ENCODE data around the gene WDR91. TPM values are rescaled to one million over a fixed set of nuclear protein-coding genes. Genes with fewer than 3 reads are reported as not detected.

The WDR91 gene
- total and polyA plus RNA-seq, 4 donors = 5.8 to 19.0 (median 9.2) TPM

- no peaks in the 10 kb centered on the region for H3K9me3 ChIP-seq (ENCODE audit: control insufficient read depth in 4 of 4, low read length in 3 of 4)
- no peak overlapping the region for H3K4me3 ChIP-seq (ENCODE audit: low read depth in 1 of 3, low read length in 3 of 3)
- WGBS = 95% methylated on average over 4 of the region's 4 CpGs
- no peak for TF ChIP-seq HNF4G (IDR thresholded peaks at IDR 0.05)
- no peak for TF ChIP-seq RAD21 (IDR thresholded peaks at IDR 0.05)
- no peak for DNase-seq (ENCODE audit: low spot score)
- H3K36me3 ChIP-seq (ENCODE audit: control insufficient read depth in 4 of 4, insufficient read depth in 3 of 4, low read depth in 1 of 4, low read length in 3 of 4) = peaks cover 19 to 68% (median 41%) of the 10 kb centered on the region in 4 donors
- H3K9ac ChIP-seq (ENCODE audit: low read depth in 1 of 2, low read length in 2 of 2) = no peak overlapping the region
- H3K4me1 ChIP-seq (ENCODE audit: control insufficient read depth in 4 of 4, insufficient read depth in 4 of 4, low read length in 3 of 4) = no peaks in the 10 kb centered on the region
- H3K27ac ChIP-seq (ENCODE audit: low read depth in 1 of 2, low read length in 2 of 2) = no peak overlapping the region
- H3K27me3 ChIP-seq (ENCODE audit: control insufficient read depth in 4 of 4, insufficient read depth in 4 of 4, low read length in 3 of 4) = no peaks in the 10 kb centered on the region
Measured at GRCh38 chr7:135195156-135195555, 16.2 kb downstream of the WDR91 start.

GRCh38 chr7:135194494-135195095 lies 16.7 kb downstream of the WDR91 start:
- Histone ChIP-seq H3K4me1 (ENCODE audit: control insufficient read depth in 4 of 4, insufficient read depth in 4 of 4, low read length in 3 of 4) (peaks cover 0 to 2% (median 1%) of the 10 kb centered on the region in 4 donors), H3K27me3 (ENCODE audit: control insufficient read depth in 4 of 4, insufficient read depth in 4 of 4, low read length in 3 of 4) (no peaks in the 10 kb centered on the region), H3K27ac (ENCODE audit: low read depth in 1 of 2, low read length in 2 of 2) (no peak overlapping the region), H3K9me3 (ENCODE audit: control insufficient read depth in 4 of 4, low read length in 3 of 4) (no peaks in the 10 kb centered on the region), H3K9ac (ENCODE audit: low read depth in 1 of 2, low read length in 2 of 2) (no peak overlapping the region), H3K4me3 (ENCODE audit: low read depth in 1 of 3, low read length in 3 of 3) (no peak overlapping the region), H3K36me3 (ENCODE audit: control insufficient read depth in 4 of 4, insufficient read depth in 3 of 4, low read depth in 1 of 4, low read length in 3 of 4) (peaks cover 19 to 66% (median 41%) of the 10 kb centered on the region in 4 donors)
- WGBS = 97% methylated on average over 12 of the region's 12 CpGs
- DNase-seq (ENCODE audit: low spot score) = no peak
- TF ChIP-seq SP1 (IDR thresholded peaks at IDR 0.05) (no peak), HNF4A (conservative IDR thresholded peaks at IDR 0.05) (no peak), FOXA1 (IDR thresholded peaks at IDR 0.05) (no peak), HNF4G (IDR thresholded peaks at IDR 0.05) (no peak), TAF1 (conservative IDR thresholded peaks at IDR 0.05) (no peak), JUND (IDR thresholded peaks at IDR 0.05) (no peak), REST (IDR thresholded peaks at IDR 0.05) (no peak), RXRA (IDR thresholded peaks at IDR 0.05) (no peak)

- Histone ChIP-seq H3K9me3 (ENCODE audit: control insufficient read depth in 4 of 4, low read length in 3 of 4) (no peaks in the 10 kb centered on the region), H3K9ac (ENCODE audit: low read depth in 1 of 2, low read length in 2 of 2) (no peak overlapping the region), H3K27me3 (ENCODE audit: control insufficient read depth in 4 of 4, insufficient read depth in 4 of 4, low read length in 3 of 4) (no peaks in the 10 kb centered on the region), H3K4me3 (ENCODE audit: low read depth in 1 of 3, low read length in 3 of 3) (no peak overlapping the region), H3K36me3 (ENCODE audit: control insufficient read depth in 4 of 4, insufficient read depth in 3 of 4, low read depth in 1 of 4, low read length in 3 of 4) (peaks cover 22 to 61% (median 41%) of the 10 kb centered on the region in 4 donors), H3K4me1 (ENCODE audit: control insufficient read depth in 4 of 4, insufficient read depth in 4 of 4, low read length in 3 of 4) (peaks cover 0 to 8% (median 7%) of the 10 kb centered on the region in 4 donors), H3K27ac (ENCODE audit: low read depth in 1 of 2, low read length in 2 of 2) (no peak overlapping the region)
- WGBS = 92% methylated on average over 10 of the region's 10 CpGs
- DNase-seq (ENCODE audit: low spot score) = no peak
- TF ChIP-seq MAX (IDR thresholded peaks at IDR 0.05) = no peak
- TF ChIP-seq HNF4A (conservative IDR thresholded peaks at IDR 0.05) = no peak
- no peak for TF ChIP-seq JUND (IDR thresholded peaks at IDR 0.05)
- TF ChIP-seq CTCF (IDR thresholded peaks at IDR 0.05; ENCODE audit: low read depth, low read length, missing input control) = no peak
- no peak for TF ChIP-seq ZBTB33 (IDR thresholded peaks at IDR 0.05)
- TF ChIP-seq NR2F2 (IDR thresholded peaks at IDR 0.05) = no peak
- TF ChIP-seq SP1 (IDR thresholded peaks at IDR 0.05) = no peak
- TF ChIP-seq REST (IDR thresholded peaks at IDR 0.05) = no peak
- no peak for TF ChIP-seq ATF3 (IDR thresholded peaks at IDR 0.05)
- TF ChIP-seq YY1 (IDR thresholded peaks at IDR 0.05) = no peak
- no peak for TF ChIP-seq HNF4G (IDR thresholded peaks at IDR 0.05)
- TF ChIP-seq FOXA2 (IDR thresholded peaks at IDR 0.05) = no peak
Measured at GRCh38 chr7:135193615-135194081, 17.7 kb downstream of the WDR91 start.

All from liver (tissue), 9 donors.